Activated T-cell treated with anti-CD3 and anti-CD28 coated beads, Interleukin-2, amount 50 U/mL, for 24 hours (primary cell): ENCODE data around the gene CLCN6.

ENCODE experiments used
- DNase-seq: peaks from one replicate; pipeline ENCODE4 v3.0.0-alpha.2; 2020
- H3K27ac Mint-ChIP-seq: 2 replicates; pipeline ENCODE4 v1.8.0; 2020; ENCODE audit warnings: mild to moderate bottlenecking, mixed read lengths
- H3K27me3 Mint-ChIP-seq: 2 replicates; pipeline ENCODE4 v1.8.0; 2020; ENCODE audit warnings: mixed read lengths
- H3K36me3 Mint-ChIP-seq: 2 replicates; pipeline ENCODE4 v1.8.0; 2020; ENCODE audit warnings: low read depth, mixed read lengths
- H3K4me1 Mint-ChIP-seq: 2 replicates; pipeline ENCODE4 v1.8.0; 2020; ENCODE audit warnings: low read depth, mixed read lengths
- H3K4me3 Mint-ChIP-seq: 2 replicates; pipeline ENCODE4 v1.8.0; 2020; ENCODE audit warnings: mild to moderate bottlenecking, moderate library complexity, mixed read lengths
- H3K9me3 Mint-ChIP-seq: 2 replicates; pipeline ENCODE4 v1.8.0; 2020; ENCODE audit warnings: mixed read lengths

The CLCN6 gene, protein sequence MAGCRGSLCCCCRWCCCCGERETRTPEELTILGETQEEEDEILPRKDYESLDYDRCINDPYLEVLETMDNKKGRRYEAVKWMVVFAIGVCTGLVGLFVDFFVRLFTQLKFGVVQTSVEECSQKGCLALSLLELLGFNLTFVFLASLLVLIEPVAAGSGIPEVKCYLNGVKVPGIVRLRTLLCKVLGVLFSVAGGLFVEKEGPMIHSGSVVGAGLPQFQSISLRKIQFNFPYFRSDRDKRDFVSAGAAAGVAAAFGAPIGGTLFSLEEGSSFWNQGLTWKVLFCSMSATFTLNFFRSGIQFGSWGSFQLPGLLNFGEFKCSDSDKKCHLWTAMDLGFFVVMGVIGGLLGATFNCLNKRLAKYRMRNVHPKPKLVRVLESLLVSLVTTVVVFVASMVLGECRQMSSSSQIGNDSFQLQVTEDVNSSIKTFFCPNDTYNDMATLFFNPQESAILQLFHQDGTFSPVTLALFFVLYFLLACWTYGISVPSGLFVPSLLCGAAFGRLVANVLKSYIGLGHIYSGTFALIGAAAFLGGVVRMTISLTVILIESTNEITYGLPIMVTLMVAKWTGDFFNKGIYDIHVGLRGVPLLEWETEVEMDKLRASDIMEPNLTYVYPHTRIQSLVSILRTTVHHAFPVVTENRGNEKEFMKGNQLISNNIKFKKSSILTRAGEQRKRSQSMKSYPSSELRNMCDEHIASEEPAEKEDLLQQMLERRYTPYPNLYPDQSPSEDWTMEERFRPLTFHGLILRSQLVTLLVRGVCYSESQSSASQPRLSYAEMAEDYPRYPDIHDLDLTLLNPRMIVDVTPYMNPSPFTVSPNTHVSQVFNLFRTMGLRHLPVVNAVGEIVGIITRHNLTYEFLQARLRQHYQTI

GRCh38 chr1:11805422-11806306 is at the start of gene CLCN6, which contains the start of gene MTHFR:
CLCN6 (plus strand) TSS chr1:11806191; CDS start chr1:11806263, 72 bp downstream.
MTHFR (minus strand) TSS chr1:11805964; CDS start chr1:11803116, 2,848 bp downstream.
- Mint-ChIP-seq H3K4me1 (peaks cover 63% of the 10 kb centered on the region), H3K9me3 (no peaks in the 10 kb centered on the region), H3K36me3 (peaks cover 60% of the 10 kb centered on the region), H3K27ac (peak within 1 kb of the TSS; percentile 98), H3K27me3 (no peaks in the 10 kb centered on the region), H3K4me3 (peak within 1 kb of the TSS; percentile 96)
- peak; percentile 98 for DNase-seq

DNA sequence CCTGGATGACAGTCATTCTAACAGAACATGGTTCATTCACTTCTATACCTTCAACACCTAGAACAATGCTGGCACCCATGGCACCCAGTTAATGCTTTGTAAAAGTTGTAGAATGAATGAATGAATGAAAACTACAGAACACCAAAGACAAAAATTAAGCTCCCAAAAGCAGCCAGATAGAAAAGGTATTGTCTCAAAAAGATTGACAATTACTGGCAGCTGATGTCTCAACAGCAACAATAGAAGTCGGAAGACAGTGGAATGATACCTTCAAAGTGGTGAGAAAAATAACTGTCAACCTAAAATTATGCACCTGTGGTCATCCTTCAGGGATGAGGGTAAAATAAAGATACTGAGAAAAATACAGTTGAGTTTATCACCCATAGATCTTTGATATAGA is 48.9 kb upstream of the CLCN6 start:
- Mint-ChIP-seq H3K4me1 (peaks cover 6% of the 10 kb centered on the region), H3K9me3 (no peaks in the 10 kb centered on the region), H3K27ac (no peak overlapping the region), H3K36me3 (no peaks in the 10 kb centered on the region), H3K4me3 (no peak overlapping the region), H3K27me3 (peaks cover 11% of the 10 kb centered on the region)
- DNase-seq, result no peak

DNA sequence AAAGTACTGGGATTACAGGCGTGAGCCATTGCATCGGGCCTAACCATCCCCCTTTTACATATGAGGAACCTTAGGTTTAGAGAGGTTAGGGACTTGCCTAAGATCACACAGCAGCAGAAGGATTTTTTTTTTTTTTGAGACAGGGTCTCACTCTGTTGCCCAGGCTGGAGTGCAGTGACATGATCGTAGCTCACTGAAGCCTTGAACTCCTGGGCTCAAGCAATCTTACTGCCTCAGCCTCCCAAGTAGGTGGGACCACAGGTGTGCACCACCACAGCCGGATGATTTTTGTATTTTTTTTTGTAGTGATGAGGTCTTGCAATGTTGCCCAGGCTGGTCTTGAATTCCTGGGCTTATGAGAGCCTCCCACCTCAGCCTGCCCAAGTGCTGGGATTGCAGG is 46.2 kb upstream of the CLCN6 start:
- no peak for DNase-seq
- Mint-ChIP-seq H3K36me3 (no peaks in the 10 kb centered on the region), H3K4me1 (peaks cover 6% of the 10 kb centered on the region), H3K27ac (no peak overlapping the region), H3K4me3 (no peak overlapping the region), H3K27me3 (peaks cover 30% of the 10 kb centered on the region), H3K9me3 (no peaks in the 10 kb centered on the region)

- H3K27me3 Mint-ChIP-seq, result peaks cover 30% of the 10 kb centered on the region
- no peak for DNase-seq
- H3K36me3 Mint-ChIP-seq, result no peaks in the 10 kb centered on the region
- H3K4me1 Mint-ChIP-seq, result peaks cover 6% of the 10 kb centered on the region
- H3K27ac Mint-ChIP-seq, result no peak overlapping the region
- no peaks in the 10 kb centered on the region for H3K9me3 Mint-ChIP-seq
- no peak overlapping the region for H3K4me3 Mint-ChIP-seq
These were observed 44.7 kb upstream of the CLCN6 start for GRCh38 chr1:11761285-11761684.

DNA sequence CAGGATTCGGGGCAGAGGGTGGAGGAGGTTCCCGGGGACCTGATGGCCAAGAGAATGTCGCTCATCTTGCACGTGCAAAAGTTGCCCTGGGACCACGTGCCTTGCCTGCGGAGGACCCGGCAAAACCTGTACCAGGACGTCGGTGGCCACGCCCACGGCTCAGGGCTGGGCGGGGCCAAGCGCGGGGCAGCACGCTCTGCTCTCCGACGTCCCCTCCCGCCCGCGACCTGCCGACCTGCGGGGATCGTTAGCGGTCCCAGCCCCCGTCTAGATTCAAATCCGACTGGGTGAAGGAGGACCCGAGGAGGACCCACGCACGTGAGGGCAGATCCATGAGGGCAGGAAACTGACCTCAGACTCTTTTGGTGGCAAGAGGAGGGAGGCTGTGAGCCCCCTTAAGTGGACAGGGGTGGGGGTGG is 44.0 kb upstream of the CLCN6 start, which contains the start of gene C1orf167:
Gene C1orf167 (plus strand): TSS at position 206 of the 419 bp plus-strand sequence. CDS start 2,208 bp downstream, outside the sequence.
- H3K36me3 Mint-ChIP-seq, result no peaks in the 10 kb centered on the region
- H3K4me1 Mint-ChIP-seq, result peaks cover 6% of the 10 kb centered on the region
- DNase-seq, result peak; percentile 62
- H3K27ac Mint-ChIP-seq, result no peak within 1 kb of the TSS
- peaks cover 30% of the 10 kb centered on the region for H3K27me3 Mint-ChIP-seq
- no peaks in the 10 kb centered on the region for H3K9me3 Mint-ChIP-seq
- no peak within 1 kb of the TSS for H3K4me3 Mint-ChIP-seq

DNA sequence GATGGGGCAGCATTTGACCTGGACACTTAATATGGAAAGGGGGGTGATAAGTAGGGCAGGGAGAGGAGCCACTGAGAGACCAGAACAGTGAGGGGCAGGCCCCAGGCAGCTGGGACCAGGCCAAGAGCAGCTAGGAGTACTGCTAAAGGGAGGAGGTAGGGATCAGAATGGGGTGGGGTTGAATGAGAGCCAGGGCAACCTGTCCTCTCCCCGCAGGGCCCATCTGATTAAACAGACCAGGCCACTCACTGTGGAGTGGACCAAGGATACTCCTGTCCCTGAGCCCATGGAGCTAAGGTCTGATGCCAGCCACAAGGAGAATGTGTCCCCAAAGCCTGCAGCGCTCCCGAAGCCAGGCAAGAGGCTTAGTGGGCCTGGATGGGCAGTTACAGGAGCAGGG is 41.9 kb upstream of the CLCN6 start:
- Mint-ChIP-seq H3K4me1 (peaks cover 6% of the 10 kb centered on the region), H3K9me3 (no peaks in the 10 kb centered on the region)

DNA sequence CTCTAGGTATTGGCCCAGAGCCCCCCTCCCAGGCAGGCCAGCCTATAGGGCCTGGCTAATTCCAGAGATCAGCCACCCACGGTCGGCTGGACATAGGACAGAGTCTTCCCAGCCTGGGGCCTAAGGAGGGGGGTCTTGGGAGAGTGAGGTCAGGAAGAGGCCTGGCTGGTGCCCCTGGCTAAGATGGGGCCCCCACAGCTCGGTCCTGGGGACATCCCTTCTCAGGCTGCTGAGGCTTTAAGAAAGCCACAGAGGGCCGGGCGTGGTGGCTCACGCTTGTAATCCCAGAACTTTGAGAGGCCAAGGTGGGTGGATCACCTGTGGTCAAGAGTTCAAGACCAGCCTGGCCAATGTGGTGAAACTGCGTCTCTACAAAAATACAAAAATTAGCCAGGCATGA is 41.5 kb upstream of the CLCN6 start:
- H3K36me3 Mint-ChIP-seq, result no peaks in the 10 kb centered on the region
- no peak overlapping the region for H3K4me3 Mint-ChIP-seq
- no peaks in the 10 kb centered on the region for H3K9me3 Mint-ChIP-seq
- H3K4me1 Mint-ChIP-seq, result peaks cover 6% of the 10 kb centered on the region
- no peak for DNase-seq
- H3K27ac Mint-ChIP-seq, result no peak overlapping the region
- peaks cover 30% of the 10 kb centered on the region for H3K27me3 Mint-ChIP-seq

More for the DNA sequence above, 41.9 kb upstream of the CLCN6 start:
- Mint-ChIP-seq H3K27me3 (peaks cover 30% of the 10 kb centered on the region), H3K4me3 (no peak overlapping the region), H3K36me3 (no peaks in the 10 kb centered on the region), H3K27ac (no peak overlapping the region)
- no peak for DNase-seq

- H3K36me3 Mint-ChIP-seq, result no peaks in the 10 kb centered on the region
- peaks cover 30% of the 10 kb centered on the region for H3K27me3 Mint-ChIP-seq
- no peaks in the 10 kb centered on the region for H3K9me3 Mint-ChIP-seq
- no peak overlapping the region for H3K4me3 Mint-ChIP-seq
- H3K27ac Mint-ChIP-seq, result no peak overlapping the region
- H3K4me1 Mint-ChIP-seq, result peaks cover 6% of the 10 kb centered on the region
- DNase-seq, result no peak
These were observed 40.1 kb upstream of the CLCN6 start for GRCh38 chr1:11765661-11766428.

DNA sequence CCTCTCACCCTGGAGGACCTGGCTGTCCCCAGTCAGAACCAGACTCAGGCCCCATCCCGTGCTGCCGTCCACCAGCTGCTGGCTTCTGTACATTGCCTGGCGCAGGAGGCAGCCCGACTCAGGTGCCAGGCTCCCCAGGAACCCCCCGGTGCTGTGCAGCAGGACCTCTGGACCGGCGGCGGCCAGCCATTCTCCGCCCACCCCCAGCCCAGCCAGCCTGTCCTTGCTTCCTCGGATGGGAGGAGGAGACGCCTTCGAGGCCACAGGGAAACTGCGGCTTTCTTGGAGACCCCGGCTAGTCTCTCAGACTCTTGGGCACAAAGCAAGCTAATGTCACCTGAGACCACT is 39.6 kb upstream of the CLCN6 start:
- H3K4me1 Mint-ChIP-seq, result peaks cover 5% of the 10 kb centered on the region
- no peaks in the 10 kb centered on the region for H3K36me3 Mint-ChIP-seq
- DNase-seq, result no peak
- H3K9me3 Mint-ChIP-seq, result no peaks in the 10 kb centered on the region
- peaks cover 25% of the 10 kb centered on the region for H3K27me3 Mint-ChIP-seq
- H3K4me3 Mint-ChIP-seq, result no peak overlapping the region
- H3K27ac Mint-ChIP-seq, result no peak overlapping the region

DNA sequence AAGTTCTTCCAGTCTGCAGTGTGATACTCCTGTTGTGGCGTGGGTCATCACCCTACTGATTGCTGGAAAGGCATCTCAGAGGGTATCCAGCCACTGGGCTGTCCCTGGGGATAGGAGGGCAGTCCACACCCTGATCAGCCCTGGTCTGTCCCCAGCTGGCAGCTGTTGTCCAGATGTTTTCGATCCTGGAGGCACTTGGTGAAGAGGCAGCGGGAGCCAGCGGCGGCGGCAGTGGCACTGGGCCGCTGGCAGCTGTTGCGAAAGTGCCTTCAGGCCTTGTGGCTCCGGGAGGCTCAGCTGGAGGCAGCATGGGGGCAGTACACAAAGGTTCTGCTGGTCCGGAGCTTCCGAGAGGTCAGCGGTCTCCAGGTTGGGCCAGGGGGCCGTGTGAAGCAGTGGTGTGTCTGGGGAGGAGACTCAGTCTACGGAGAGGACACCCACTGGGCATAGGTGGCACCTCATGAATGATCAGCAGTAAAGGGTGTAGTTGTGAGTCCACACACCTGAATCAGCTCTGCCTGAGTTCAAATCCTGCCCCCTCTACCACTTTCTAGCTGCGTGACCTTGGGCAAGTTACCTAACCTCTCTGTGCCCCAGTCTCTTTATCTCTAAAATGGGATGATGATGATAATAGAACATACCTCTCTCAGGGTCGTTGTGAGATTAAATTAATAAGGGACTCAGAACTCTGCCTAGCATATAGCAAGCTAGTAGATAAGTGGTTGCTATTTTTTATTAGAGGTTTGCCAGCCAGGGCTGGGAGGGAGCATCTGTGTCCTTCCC is 37.9 kb upstream of the CLCN6 start:
- Mint-ChIP-seq H3K27me3 (peaks cover 8% of the 10 kb centered on the region), H3K27ac (no peak overlapping the region), H3K4me3 (no peak overlapping the region), H3K36me3 (no peaks in the 10 kb centered on the region), H3K4me1 (no peaks in the 10 kb centered on the region), H3K9me3 (no peaks in the 10 kb centered on the region)
- DNase-seq, result no peak

DNA sequence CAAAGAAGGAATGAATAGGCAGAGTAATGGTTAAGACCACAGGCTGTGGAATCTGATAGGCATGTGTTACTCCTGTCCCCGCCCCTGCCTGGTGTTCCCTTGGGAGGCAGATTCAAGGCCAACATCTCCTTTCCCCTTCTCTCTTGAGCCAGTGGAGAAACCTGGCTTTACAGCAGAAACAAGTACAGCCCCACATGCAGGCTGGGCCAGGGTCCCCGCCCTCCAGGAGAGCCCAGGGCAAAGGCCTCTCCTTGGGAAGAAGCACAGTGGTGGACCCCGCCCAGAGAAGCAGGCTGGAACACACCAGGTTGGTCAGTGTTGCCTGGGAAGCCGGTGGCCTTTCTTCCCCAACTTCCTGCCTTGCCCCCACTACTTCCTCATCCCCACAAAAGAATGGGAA is 37.2 kb upstream of the CLCN6 start:
- no peaks in the 10 kb centered on the region for H3K36me3 Mint-ChIP-seq
- peaks cover 2% of the 10 kb centered on the region for H3K27me3 Mint-ChIP-seq
- no peak overlapping the region for H3K4me3 Mint-ChIP-seq
- DNase-seq, result no peak
- no peak overlapping the region for H3K27ac Mint-ChIP-seq
- no peaks in the 10 kb centered on the region for H3K4me1 Mint-ChIP-seq
- no peaks in the 10 kb centered on the region for H3K9me3 Mint-ChIP-seq

DNA sequence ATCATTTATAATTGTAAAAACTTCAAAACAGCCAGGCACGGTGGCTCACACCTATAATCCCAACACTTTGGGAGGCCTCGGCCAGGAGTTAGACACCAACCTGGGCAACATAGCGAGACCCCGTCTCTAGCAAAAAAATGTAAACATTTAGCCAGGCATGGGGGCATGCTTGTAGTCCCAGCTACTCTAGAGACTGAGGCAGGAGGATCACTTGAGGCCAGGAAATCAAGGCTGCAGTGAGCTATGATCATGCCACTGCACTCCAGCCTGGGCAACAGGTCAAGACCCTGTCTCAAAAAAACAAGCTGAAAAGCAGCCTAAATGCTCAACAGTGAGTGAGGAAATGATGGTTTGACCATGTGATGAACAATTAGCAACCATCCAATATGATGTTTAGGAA is 36.7 kb upstream of the CLCN6 start:
- H3K9me3 Mint-ChIP-seq, result no peaks in the 10 kb centered on the region

DNA sequence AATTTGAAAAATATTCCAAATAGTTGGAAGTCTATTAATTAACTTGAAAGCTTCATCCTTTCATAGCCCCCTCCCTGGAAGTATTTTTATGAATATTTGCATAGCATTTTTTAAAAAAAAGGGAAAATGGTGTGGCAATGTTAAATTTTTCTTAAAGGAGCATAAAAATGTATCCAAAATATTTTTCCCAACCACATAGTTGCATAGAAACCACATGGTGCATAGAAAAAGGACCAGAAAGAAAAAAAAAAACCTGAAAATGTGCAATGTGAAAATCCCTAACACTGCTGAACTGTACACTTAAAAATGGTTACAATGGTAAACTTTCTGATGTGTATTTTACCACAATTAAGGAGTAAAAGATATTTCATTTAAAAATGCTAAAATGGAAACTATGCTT is 36.0 kb upstream of the CLCN6 start:
- Mint-ChIP-seq H3K27ac (no peak overlapping the region), H3K9me3 (no peaks in the 10 kb centered on the region), H3K4me3 (no peak overlapping the region), H3K36me3 (no peaks in the 10 kb centered on the region), H3K4me1 (no peaks in the 10 kb centered on the region), H3K27me3 (no peaks in the 10 kb centered on the region)
- DNase-seq, result no peak

More for the DNA sequence above, 36.7 kb upstream of the CLCN6 start:
- H3K36me3 Mint-ChIP-seq, result no peaks in the 10 kb centered on the region
- no peaks in the 10 kb centered on the region for H3K4me1 Mint-ChIP-seq
- no peak overlapping the region for H3K27ac Mint-ChIP-seq
- no peak overlapping the region for H3K4me3 Mint-ChIP-seq
- no peaks in the 10 kb centered on the region for H3K27me3 Mint-ChIP-seq
- DNase-seq, result no peak
